ENCODE measurements around the gene SPRY1. TPM values are rescaled to one million over a fixed set of nuclear protein-coding genes. Genes with fewer than 3 reads are reported as not detected.
A peak's percentile ranks its signal among the peaks of the same experiment; 100 is the strongest.

SPRY1 gene
- total RNA-seq, 1 donor from 2014 or later = 134 TPM

- intact Hi-C loops (cut with DNase I) = no loop called here
- peaks cover 6% of the 10 kb centered on the region for H3K4me1 ChIP-seq
- no peak for TF ChIP-seq CTCF (IDR thresholded peaks at IDR 0.05)
- H3K27ac ChIP-seq = no peak overlapping the region
- no peak overlapping the region for H3K4me3 ChIP-seq
- DNase-seq (no peak), ATAC-seq (no peak)
- no peaks in the 10 kb centered on the region for H3K27me3 ChIP-seq
- no peaks in the 10 kb centered on the region for H3K9me3 ChIP-seq
- H3K36me3 ChIP-seq = no peaks in the 10 kb centered on the region
Observed at GRCh38 chr4:123412091-123412505, 15.5 kb downstream of the SPRY1 start.

- DNase-seq (no peak), ATAC-seq (no peak)
- intact Hi-C loops (cut with DNase I) = no loop called here
- no peaks in the 10 kb centered on the region for H3K36me3 ChIP-seq
- no peak overlapping the region for H3K4me3 ChIP-seq
- no peak for TF ChIP-seq CTCF (IDR thresholded peaks at IDR 0.05)
- no peak overlapping the region for H3K27ac ChIP-seq
- peaks cover 7% of the 10 kb centered on the region for H3K4me1 ChIP-seq
- H3K27me3 ChIP-seq = no peaks in the 10 kb centered on the region
- no peaks in the 10 kb centered on the region for H3K9me3 ChIP-seq
Observed at GRCh38 chr4:123412700-123413512, 16.3 kb downstream of the SPRY1 start.

- Histone ChIP-seq H3K36me3 (no peaks in the 10 kb centered on the region), H3K27me3 (no peaks in the 10 kb centered on the region), H3K4me1 (peaks cover 11% of the 10 kb centered on the region), H3K9me3 (no peaks in the 10 kb centered on the region), H3K27ac (no peak overlapping the region), H3K4me3 (no peak overlapping the region)
- no peak for DNase-seq
- TF ChIP-seq CTCF (IDR thresholded peaks at IDR 0.05) = no peak
- intact Hi-C loops (cut with DNase I) = no loop called here
- no peak for ATAC-seq
Observed at GRCh38 chr4:123415576-123415975, 19.0 kb downstream of the SPRY1 start.

- Histone ChIP-seq H3K4me3 (no peak overlapping the region), H3K27ac (no peak overlapping the region), H3K9me3 (no peaks in the 10 kb centered on the region), H3K4me1 (peaks cover 11% of the 10 kb centered on the region), H3K36me3 (no peaks in the 10 kb centered on the region), H3K27me3 (no peaks in the 10 kb centered on the region)
- TF ChIP-seq CTCF (IDR thresholded peaks at IDR 0.05) = no peak
- intact Hi-C loops (cut with DNase I) = no loop called here
- ATAC-seq (peak; percentile 85), DNase-seq (no peak)
Observed at GRCh38 chr4:123415977-123416376, 19.4 kb downstream of the SPRY1 start.

GRCh38 chr4:123417813-123418212 is 21.2 kb downstream of the SPRY1 start:
- H3K4me3 ChIP-seq = no peak overlapping the region
- peak overlapping the region; percentile 32 for H3K27ac ChIP-seq
- DNase-seq (no peak), ATAC-seq (no peak)
- no peaks in the 10 kb centered on the region for H3K9me3 ChIP-seq
- intact Hi-C loops (cut with DNase I) = no loop called here
- no peak for TF ChIP-seq CTCF (IDR thresholded peaks at IDR 0.05)
- no peaks in the 10 kb centered on the region for H3K27me3 ChIP-seq
- no peaks in the 10 kb centered on the region for H3K36me3 ChIP-seq
- H3K4me1 ChIP-seq = peaks cover 11% of the 10 kb centered on the region
